Activated T-helper 1 cell treated with anti-CD3 and anti-CD28 coated beads, Interleukin-12 subunit alpha, Interleukin-12 subunit beta, Interleukin-2, Interleukin-4 antibody, amounts not matched to agents 30 ng/mL and 10 ng/mL and 1 ng/mL, durations not matched to agents 14 hours and 24 hours and 36 hours (primary cell): ENCODE results near the gene FAM170A. TPM values are rescaled to one million over a fixed set of nuclear protein-coding genes. Genes with fewer than 3 reads are reported as not detected.

Source experiments
- DNase-seq: peaks from one replicate; pipeline ENCODE4 v3.0.0; 2021; ENCODE audit warnings: low spot score
- H3K27ac Mint-ChIP-seq: one replicate; pipeline ENCODE4 v1.8.0; 2021; ENCODE audit warnings: mild to moderate bottlenecking, mixed read lengths
- H3K27me3 Mint-ChIP-seq: one replicate; pipeline ENCODE4 v1.8.0; 2022; ENCODE audit warnings: mild to moderate bottlenecking, moderate library complexity, mixed read lengths; ENCODE audit not compliant: insufficient read depth
- H3K36me3 Mint-ChIP-seq: one replicate; pipeline ENCODE4 v1.8.0; 2021; ENCODE audit warnings: low read depth, mixed read lengths
- H3K4me1 Mint-ChIP-seq: one replicate; pipeline ENCODE4 v1.8.0; 2021; ENCODE audit warnings: low read depth, mixed read lengths
- H3K4me3 Mint-ChIP-seq: one replicate; pipeline ENCODE4 v1.8.0; 2021; ENCODE audit warnings: mild to moderate bottlenecking, moderate library complexity, mixed read lengths
- H3K9me3 Mint-ChIP-seq: one replicate; pipeline ENCODE4 v1.8.0; 2021; ENCODE audit warnings: mixed read lengths
- intact Hi-C: fragments of 100-400 bp; cut with micrococcal nuclease; formaldehyde crosslinking; loops from one replicate; pipeline ENCODE4 v1.15.1; 2024
- total RNA-seq: library from RNA; stranded (reverse); gene quantifications from 2 replicates; pipeline ENCODE4 v1.2.3, GENCODE V29; 2022

Gene FAM170A
- total RNA-seq, result not detected in 2 replicates

- peaks cover 1% of the 10 kb centered on the region for H3K27me3 Mint-ChIP-seq
- intact Hi-C loops, result no loop called here
- no peaks in the 10 kb centered on the region for H3K36me3 Mint-ChIP-seq
- DNase-seq, result no peak
- no peak within 1 kb of the TSS for H3K4me3 Mint-ChIP-seq
- no peaks in the 10 kb centered on the region for H3K9me3 Mint-ChIP-seq
- no peak within 1 kb of the TSS for H3K27ac Mint-ChIP-seq
- no peaks in the 10 kb centered on the region for H3K4me1 Mint-ChIP-seq
Measured at GRCh38 chr5:119629339-119629738, at the start of gene FAM170A. TSS of gene FAM170A (plus strand) at chr5:119629558. CDS start at chr5:119629769, 211 bp downstream.

- Mint-ChIP-seq H3K4me3 (no peak overlapping the region), H3K4me1 (no peaks in the 10 kb centered on the region), H3K27me3 (peaks cover 6% of the 10 kb centered on the region), H3K27ac (no peak overlapping the region), H3K9me3 (no peaks in the 10 kb centered on the region), H3K36me3 (no peaks in the 10 kb centered on the region)
- no peak for DNase-seq
- intact Hi-C loops, result no loop called here
Measured at GRCh38 chr5:119582987-119583386, 46.4 kb upstream of the FAM170A start.

- Mint-ChIP-seq H3K9me3 (no peaks in the 10 kb centered on the region), H3K27ac (no peak overlapping the region), H3K4me3 (no peak overlapping the region), H3K27me3 (peaks cover 6% of the 10 kb centered on the region), H3K36me3 (no peaks in the 10 kb centered on the region), H3K4me1 (no peaks in the 10 kb centered on the region)
- DNase-seq, result no peak
- intact Hi-C loops, result no loop called here
Measured at GRCh38 chr5:119583684-119584083, 45.7 kb upstream of the FAM170A start.

- intact Hi-C loops, result no loop called here
- Mint-ChIP-seq H3K36me3 (no peaks in the 10 kb centered on the region), H3K27ac (no peak overlapping the region), H3K9me3 (peaks cover 3% of the 10 kb centered on the region), H3K4me3 (no peak overlapping the region), H3K27me3 (no peaks in the 10 kb centered on the region), H3K4me1 (no peaks in the 10 kb centered on the region)
- no peak for DNase-seq
Measured at GRCh38 chr5:119596046-119596445, 33.3 kb upstream of the FAM170A start.

- intact Hi-C loops, result no loop called here
- Mint-ChIP-seq H3K4me1 (no peaks in the 10 kb centered on the region), H3K36me3 (no peaks in the 10 kb centered on the region), H3K4me3 (no peak overlapping the region), H3K27ac (no peak overlapping the region), H3K27me3 (no peaks in the 10 kb centered on the region), H3K9me3 (peaks cover 7% of the 10 kb centered on the region)
- DNase-seq, result no peak
Measured at GRCh38 chr5:119597728-119598298, 31.5 kb upstream of the FAM170A start.

GRCh38 chr5:119613937-119614336 lies 15.4 kb upstream of the FAM170A start:
- peaks cover 4% of the 10 kb centered on the region for H3K27me3 Mint-ChIP-seq
- no peak overlapping the region for H3K4me3 Mint-ChIP-seq
- no peaks in the 10 kb centered on the region for H3K4me1 Mint-ChIP-seq
- no peaks in the 10 kb centered on the region for H3K9me3 Mint-ChIP-seq
- intact Hi-C loops, result no loop called here
- H3K27ac Mint-ChIP-seq, result no peak overlapping the region
- no peaks in the 10 kb centered on the region for H3K36me3 Mint-ChIP-seq
- DNase-seq, result no peak

- H3K4me3 Mint-ChIP-seq, result no peak overlapping the region
- H3K4me1 Mint-ChIP-seq, result no peaks in the 10 kb centered on the region
- H3K27ac Mint-ChIP-seq, result no peak overlapping the region
- no peak for DNase-seq
- H3K9me3 Mint-ChIP-seq, result no peaks in the 10 kb centered on the region
- intact Hi-C loops, result no loop called here
- H3K36me3 Mint-ChIP-seq, result no peaks in the 10 kb centered on the region
- H3K27me3 Mint-ChIP-seq, result peaks cover 4% of the 10 kb centered on the region
Measured at GRCh38 chr5:119614838-119615237, 14.5 kb upstream of the FAM170A start.

GRCh38 chr5:119626086-119626485 lies 3.3 kb upstream of the FAM170A start:
- no peak overlapping the region for H3K4me3 Mint-ChIP-seq
- H3K27me3 Mint-ChIP-seq, result peaks cover 3% of the 10 kb centered on the region
- no peaks in the 10 kb centered on the region for H3K36me3 Mint-ChIP-seq
- no peak overlapping the region for H3K27ac Mint-ChIP-seq
- H3K4me1 Mint-ChIP-seq, result no peaks in the 10 kb centered on the region
- no peaks in the 10 kb centered on the region for H3K9me3 Mint-ChIP-seq
- no peak for DNase-seq
- intact Hi-C loops, result no loop called here

- no peak overlapping the region for H3K27ac Mint-ChIP-seq
- intact Hi-C loops, result no loop called here
- H3K4me3 Mint-ChIP-seq, result no peak overlapping the region
- no peaks in the 10 kb centered on the region for H3K27me3 Mint-ChIP-seq
- no peaks in the 10 kb centered on the region for H3K36me3 Mint-ChIP-seq
- H3K4me1 Mint-ChIP-seq, result no peaks in the 10 kb centered on the region
- no peak for DNase-seq
- no peaks in the 10 kb centered on the region for H3K9me3 Mint-ChIP-seq
Measured at GRCh38 chr5:119630752-119631440, 1.5 kb downstream of the FAM170A start.

- DNase-seq, result no peak
- H3K36me3 Mint-ChIP-seq, result no peaks in the 10 kb centered on the region
- H3K27me3 Mint-ChIP-seq, result no peaks in the 10 kb centered on the region
- no peak overlapping the region for H3K4me3 Mint-ChIP-seq
- intact Hi-C loops, result no loop called here
- no peak overlapping the region for H3K27ac Mint-ChIP-seq
- H3K9me3 Mint-ChIP-seq, result no peaks in the 10 kb centered on the region
- no peaks in the 10 kb centered on the region for H3K4me1 Mint-ChIP-seq
Measured at GRCh38 chr5:119631660-119632059, 2.3 kb downstream of the FAM170A start.

- DNase-seq, result no peak
- peaks cover 1% of the 10 kb centered on the region for H3K27me3 Mint-ChIP-seq
- no peak overlapping the region for H3K27ac Mint-ChIP-seq
- no peaks in the 10 kb centered on the region for H3K9me3 Mint-ChIP-seq
- intact Hi-C loops, result no loop called here
- no peak overlapping the region for H3K4me3 Mint-ChIP-seq
- no peaks in the 10 kb centered on the region for H3K36me3 Mint-ChIP-seq
- no peaks in the 10 kb centered on the region for H3K4me1 Mint-ChIP-seq
Measured at GRCh38 chr5:119651486-119651885, 22.1 kb downstream of the FAM170A start.

- Mint-ChIP-seq H3K27me3 (peaks cover 1% of the 10 kb centered on the region), H3K9me3 (no peaks in the 10 kb centered on the region), H3K36me3 (no peaks in the 10 kb centered on the region), H3K4me1 (no peaks in the 10 kb centered on the region), H3K27ac (no peak overlapping the region), H3K4me3 (no peak overlapping the region)
- intact Hi-C loops, result no loop called here
- DNase-seq, result no peak
Measured at GRCh38 chr5:119655061-119655460, 25.7 kb downstream of the FAM170A start.

- Mint-ChIP-seq H3K4me1 (no peaks in the 10 kb centered on the region), H3K27ac (no peak overlapping the region), H3K27me3 (peaks cover 1% of the 10 kb centered on the region), H3K9me3 (no peaks in the 10 kb centered on the region), H3K4me3 (no peak overlapping the region), H3K36me3 (no peaks in the 10 kb centered on the region)
- intact Hi-C loops, result no loop called here
- DNase-seq, result no peak
Measured at GRCh38 chr5:119656023-119656422, 26.7 kb downstream of the FAM170A start.

GRCh38 chr5:119666542-119666941 lies 37.2 kb downstream of the FAM170A start:
- peaks cover 9% of the 10 kb centered on the region for H3K9me3 Mint-ChIP-seq
- H3K36me3 Mint-ChIP-seq, result no peaks in the 10 kb centered on the region
- no peak for DNase-seq
- H3K27me3 Mint-ChIP-seq, result no peaks in the 10 kb centered on the region
- no peaks in the 10 kb centered on the region for H3K4me1 Mint-ChIP-seq
- no peak overlapping the region for H3K4me3 Mint-ChIP-seq
- intact Hi-C loops, result no loop called here
- no peak overlapping the region for H3K27ac Mint-ChIP-seq
